GM12892 (cell line): ENCODE data around the gene JCAD.

ENCODE experiments used
- POLR2A ChIP-seq: IDR thresholded peaks from 2 replicates; pipeline ENCODE4 v1.6.1; 2011; ENCODE audit warnings: low read depth, low read length, control low read depth
- POLR2AphosphoS5 ChIP-seq: IDR thresholded peaks from 2 replicates; pipeline ENCODE4 v1.6.1; 2011; ENCODE audit warnings: low read depth, low read length, control low read depth
- TAF1 ChIP-seq: IDR thresholded peaks from 2 replicates; pipeline ENCODE4 v1.6.1; 2011; ENCODE audit warnings: low read depth, mild to moderate bottlenecking, control low read depth, low read length, borderline replicate concordance

DNA sequence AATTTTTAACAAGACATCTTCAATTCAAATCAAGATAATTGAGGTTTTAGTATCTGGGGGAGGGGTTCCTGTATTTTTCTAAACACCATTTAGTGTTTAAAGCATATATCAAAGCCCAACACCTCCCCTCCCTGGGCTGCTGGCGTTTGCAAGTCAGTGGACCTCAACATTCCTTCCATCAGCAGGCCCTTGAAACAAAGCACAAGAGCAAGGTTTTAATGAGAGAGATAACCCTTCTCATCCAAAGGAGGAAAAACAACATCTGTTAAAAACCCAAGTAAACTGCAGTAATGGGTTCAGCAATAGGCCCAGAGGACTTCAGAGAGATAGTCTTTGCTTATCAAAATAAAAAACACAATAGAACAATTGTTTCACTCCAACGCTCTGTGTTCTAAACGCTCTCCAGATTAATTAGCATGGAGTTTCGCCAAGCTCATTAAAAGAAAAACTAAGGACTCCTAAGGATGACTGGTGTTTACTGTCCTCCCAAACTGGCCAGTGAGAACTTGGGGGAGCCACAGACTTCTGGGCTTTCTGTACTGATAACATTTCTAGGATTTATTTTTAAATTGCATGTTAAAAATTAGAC lies 2.5 kb downstream of the JCAD start:
- TF ChIP-seq POLR2A (no peak), POLR2AphosphoS5 (no peak), TAF1 (no peak)
